GM12873 (cell line): ENCODE data around the gene SERPINB4.

Experiments
- CTCF ChIP-seq: IDR thresholded peaks from 2 replicates; pipeline ENCODE4 v1.5.1; 2012; ENCODE audit warnings: low read depth, mild to moderate bottlenecking, moderate library complexity, low read length, control low read depth; ENCODE audit not compliant: insufficient read depth; ENCODE audit errors: missing control alignments

SERPINB4 gene

DNA sequence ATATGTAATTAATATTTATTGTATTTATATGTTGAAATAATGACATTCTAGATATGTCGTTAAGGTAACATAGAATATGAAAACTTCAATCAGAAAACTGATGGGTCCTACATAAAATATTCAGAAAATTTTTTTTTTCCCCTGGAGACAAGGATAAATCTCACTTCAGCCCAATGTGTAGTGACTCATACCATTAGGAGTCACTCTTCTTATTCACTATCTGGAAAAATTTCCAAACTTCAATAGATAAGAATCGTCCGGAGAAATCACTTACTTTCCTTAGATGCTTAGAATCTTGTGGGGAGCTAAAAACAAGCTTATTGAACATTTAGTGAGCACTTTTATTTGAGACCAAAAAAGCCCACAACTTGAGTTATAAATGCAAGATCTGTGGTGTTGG is 52.3 kb downstream of the SERPINB4 start:
- TF ChIP-seq CTCF: no peak

DNA sequence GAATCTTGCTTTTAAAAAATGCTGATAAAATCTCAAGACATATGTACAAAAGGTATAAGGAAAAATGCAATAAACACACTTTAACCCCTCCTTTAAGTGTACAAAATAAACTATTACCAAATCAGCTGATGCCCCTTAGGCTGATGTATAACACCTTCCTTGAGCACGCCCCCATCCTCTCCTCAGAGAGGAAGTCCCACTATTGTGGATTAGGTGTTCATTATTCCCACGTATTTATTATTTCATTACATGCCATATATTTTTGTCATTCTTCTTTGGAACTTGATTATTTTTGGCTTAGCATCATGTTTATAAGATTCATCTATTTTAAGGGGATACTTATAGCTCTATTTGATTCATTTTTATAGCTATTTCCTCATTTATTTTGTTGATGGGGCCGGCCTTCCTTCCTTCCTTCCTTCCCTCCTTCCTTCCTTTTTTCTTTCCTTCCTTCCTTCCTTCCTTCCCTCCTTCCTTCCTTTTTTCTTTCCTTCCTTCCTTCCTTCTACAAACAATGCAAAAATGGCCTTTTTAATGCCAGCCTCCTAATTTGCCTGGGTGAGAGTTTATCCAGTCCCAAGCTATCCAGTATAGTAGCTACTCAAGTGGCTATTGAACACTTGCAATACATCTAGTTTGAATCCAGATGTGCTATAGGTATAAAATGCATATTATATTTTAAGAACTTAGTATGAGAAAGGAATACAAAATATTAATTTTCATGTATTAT is 52.9 kb downstream of the SERPINB4 start:
- TF ChIP-seq CTCF: no peak

GRCh38 chr18:63590373-63590772 is 53.7 kb downstream of the SERPINB4 start:
- no peak for TF ChIP-seq CTCF

- no peak for TF ChIP-seq CTCF
Measured at GRCh38 chr18:63588909-63589308, 55.1 kb downstream of the SERPINB4 start.
